Hepatocyte (in vitro differentiated cells): Measurements from ENCODE around the gene FARP2. TPM values are rescaled to one million over a fixed set of nuclear protein-coding genes. Genes with fewer than 3 reads are reported as not detected.
"Not testable (repeated sequence)": the region's sequence is repeated elsewhere in the genome, so short reads cannot be mapped to it uniquely, and the experiment has no call there.

ENCODE experiments used
- DNase-seq: peaks from one replicate; pipeline ENCODE4 v3.0.0-alpha.2; 2016; ENCODE audit warnings: low spot score
- H2AFZ ChIP-seq: fragments of 200-600 bp; sonication (generic); 2 replicates; pipeline ENCODE4 v1.6.0; 2016; ENCODE audit warnings: antibody characterized with exemption, mild to moderate bottlenecking
- H3K27ac ChIP-seq: fragments of 200-600 bp; sonication (generic); 2 replicates; pipeline ENCODE4 v1.5.1; 2016; ENCODE audit warnings: mild to moderate bottlenecking
- H3K27me3 ChIP-seq: fragments of 200-600 bp; sonication (generic); 2 replicates; pipeline ENCODE4 v1.6.1; 2016
- H3K36me3 ChIP-seq: fragments of 200-600 bp; sonication (generic); replicated peaks from 2 replicates; pipeline ENCODE4 v1.5.1; 2016; ENCODE audit warnings: low read depth; ENCODE audit not compliant: insufficient read depth
- H3K4me1 ChIP-seq: fragments of 200-600 bp; sonication (generic); 2 replicates; pipeline ENCODE4 v1.5.1; 2016; ENCODE audit warnings: mild to moderate bottlenecking, moderate library complexity; ENCODE audit not compliant: insufficient read depth
- H3K4me2 ChIP-seq: fragments of 200-600 bp; sonication (generic); 2 replicates; pipeline ENCODE4 v1.6.0; 2016
- H3K4me3 ChIP-seq: fragments of 200-600 bp; sonication (generic); 2 replicates; pipeline ENCODE4 v1.5.1; 2016; ENCODE audit warnings: mild to moderate bottlenecking
- H3K79me2 ChIP-seq: fragments of 200-600 bp; sonication (generic); 2 replicates; pipeline ENCODE4 v1.6.0; 2017; ENCODE audit warnings: mild to moderate bottlenecking
- H3K9me2 ChIP-seq: fragments of 200-600 bp; sonication (generic); replicated peaks from 2 replicates; pipeline ENCODE4 v1.6.0; 2017; ENCODE audit warnings: mild to moderate bottlenecking; ENCODE audit not compliant: insufficient read depth
- H3K9me3 ChIP-seq: fragments of 200-600 bp; sonication (generic); 2 replicates; pipeline ENCODE4 v1.5.1; 2016; ENCODE audit warnings: low read depth, mild to moderate bottlenecking
- H4K20me1 ChIP-seq: fragments of 200-600 bp; sonication (generic); 2 replicates; pipeline ENCODE4 v1.6.0; 2016; ENCODE audit warnings: mild to moderate bottlenecking; ENCODE audit not compliant: insufficient read depth, poor library complexity, severe bottlenecking
- CTCF ChIP-seq: fragments of 200-600 bp; sonication (generic); IDR thresholded peaks from 2 replicates; pipeline ENCODE4 v1.5.1; 2016; ENCODE audit warnings: antibody characterized with exemption, mild to moderate bottlenecking; ENCODE audit not compliant: poor library complexity
- EZH2 ChIP-seq: fragments of 200-600 bp; sonication (generic); IDR thresholded peaks from 2 replicates; pipeline ENCODE4 v1.6.1; 2016; ENCODE audit warnings: antibody characterized with exemption, mild to moderate bottlenecking, borderline replicate concordance
- EZH2phosphoT487 ChIP-seq: fragments of 200-600 bp; sonication (generic); IDR thresholded peaks from one replicate; pipeline ENCODE4 v1.6.1; 2018; ENCODE audit warnings: antibody characterized with exemption, mild to moderate bottlenecking, low read depth, moderate library complexity; ENCODE audit not compliant: unreplicated experiment, severe bottlenecking
- WGBS: methylation state at CpG from one replicate; pipeline ENCODE4 v1.1.6; 2016; ENCODE audit warnings: low lambda C conversion rate; ENCODE audit errors: missing lambda C conversion rate; 5-methylcytosine and 5-hydroxymethylcytosine counted together
- polyA plus RNA-seq: library from polyadenylated mRNA; unstranded; fragments of >200 nt; fragmentation: Nextera tagmentation; extraction: Ambion mirVana; gene quantifications from 2 replicates; pipeline ENCODE4 v1.2.1, GENCODE V29; 2016
- total RNA-seq: library from RNA; depleted of rRNA; stranded (reverse); fragments of >200 nt; gene quantifications from 2 replicates; pipeline ENCODE4 v1.2.3, GENCODE V29; 2014

The FARP2 gene
- total and polyA plus RNA-seq, 2 experiments from 2014 or later: 29.1 to 29.6 TPM

- Histone ChIP-seq H3K9me2 (no peaks in the 10 kb centered on the region), H3K4me3 (no peak overlapping the region), H3K4me2 (no peak overlapping the region), H3K27me3 (no peaks in the 10 kb centered on the region), H3K36me3 (no peaks in the 10 kb centered on the region), H3K9me3 (no peaks in the 10 kb centered on the region), H4K20me1 (no peaks in the 10 kb centered on the region), H3K27ac (no peak overlapping the region), H3K4me1 (no peaks in the 10 kb centered on the region), H2AFZ (no peak overlapping the region), H3K79me2 (no peaks in the 10 kb centered on the region)
- WGBS: 77% methylated on average over 2 of the region's 2 CpGs
- no peak for DNase-seq
- TF ChIP-seq EZH2: no peak
- TF ChIP-seq CTCF: no peak
- no peak for TF ChIP-seq EZH2phosphoT487
Measured at GRCh38 chr2:241445426-241445825, 89.3 kb downstream of the FARP2 start.

GRCh38 chr2:241450092-241450491 is 94.0 kb downstream of the FARP2 start:
- H4K20me1 ChIP-seq, H3K27me3 ChIP-seq, H3K9me2 ChIP-seq, H3K79me2 ChIP-seq, H3K4me2 ChIP-seq, H3K4me1 ChIP-seq, H3K27ac ChIP-seq, H3K4me3 ChIP-seq, H3K9me3 ChIP-seq, H3K36me3 ChIP-seq, H2AFZ ChIP-seq, DNase-seq: not testable (repeated sequence)
- 89% methylated on average over 7 of the region's 7 CpGs for WGBS

DNA sequence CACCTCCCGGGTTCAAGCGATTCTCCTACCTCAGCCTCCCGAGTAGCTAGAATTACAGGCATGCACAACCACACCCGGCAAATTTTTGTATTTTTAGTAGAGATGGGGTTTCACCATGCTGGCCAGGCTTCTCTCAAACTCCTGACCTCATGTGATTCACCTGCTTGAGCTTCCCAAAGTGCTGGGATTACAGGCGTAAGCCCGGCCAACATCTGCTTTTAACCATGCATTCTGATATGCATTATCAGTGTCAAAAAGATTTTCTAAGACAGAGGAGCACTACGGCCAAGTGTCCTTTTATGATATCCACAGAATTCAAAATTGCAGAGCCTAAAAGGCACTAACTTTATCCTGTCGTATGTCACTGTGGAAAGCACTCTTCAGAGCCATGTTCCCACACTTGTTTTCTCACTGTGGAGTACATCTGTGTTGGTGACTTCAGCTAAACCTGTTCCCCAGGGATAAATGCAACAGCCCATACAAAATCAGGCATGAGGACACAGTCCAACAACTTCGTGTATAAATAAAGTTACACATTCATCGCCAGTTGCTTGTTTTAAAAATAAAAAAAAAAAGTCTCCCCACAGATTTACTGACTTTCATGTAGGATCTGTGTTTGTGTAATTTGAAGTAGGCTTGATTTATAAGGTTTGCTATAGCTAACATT is 95.9 kb downstream of the FARP2 start:
- H2AFZ ChIP-seq: no peak overlapping the region
- H3K27me3 ChIP-seq: no peaks in the 10 kb centered on the region
- no peaks in the 10 kb centered on the region for H4K20me1 ChIP-seq
- no peak overlapping the region for H3K4me3 ChIP-seq
- H3K36me3 ChIP-seq: no peaks in the 10 kb centered on the region
- no peaks in the 10 kb centered on the region for H3K4me1 ChIP-seq
- no peaks in the 10 kb centered on the region for H3K79me2 ChIP-seq
- H3K4me2 ChIP-seq: no peak overlapping the region
- H3K9me2 ChIP-seq: no peaks in the 10 kb centered on the region
- DNase-seq: no peak
- 78% methylated on average over 10 of the region's 10 CpGs for WGBS
- H3K27ac ChIP-seq: no peak overlapping the region
- TF ChIP-seq CTCF: no peak
- no peak for TF ChIP-seq EZH2
- no peak for TF ChIP-seq EZH2phosphoT487
- H3K9me3 ChIP-seq: no peaks in the 10 kb centered on the region

DNA sequence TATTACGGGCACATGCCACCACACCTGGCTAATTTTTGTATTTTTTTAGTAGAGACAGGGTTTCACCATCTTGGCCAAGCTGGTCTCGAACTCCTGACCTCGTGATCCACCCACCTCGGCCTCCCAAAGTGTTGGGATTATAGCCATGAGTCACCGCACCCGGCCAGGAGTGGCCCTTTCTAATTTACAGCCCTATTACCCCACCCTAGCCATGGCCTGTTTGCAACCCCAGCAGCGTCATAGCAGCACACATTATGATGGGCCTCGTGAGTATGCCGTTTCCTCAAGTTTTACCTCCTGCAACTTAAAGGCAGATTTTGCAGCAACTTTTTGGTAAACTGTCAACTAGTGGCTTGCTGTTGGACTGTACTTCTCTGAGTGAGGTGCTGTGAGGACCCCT is 97.8 kb downstream of the FARP2 start:
- H3K27me3 ChIP-seq, H3K27ac ChIP-seq: not testable (repeated sequence)

More for the DNA sequence above, 97.8 kb downstream of the FARP2 start:
- not testable (repeated sequence) for DNase-seq, H3K9me2 ChIP-seq, H3K4me1 ChIP-seq, H4K20me1 ChIP-seq, H3K4me3 ChIP-seq, H3K36me3 ChIP-seq, H2AFZ ChIP-seq, H3K79me2 ChIP-seq, H3K4me2 ChIP-seq, H3K9me3 ChIP-seq
- WGBS: 90% methylated on average over 9 of the region's 9 CpGs
